SK-N-MC (cell line): ENCODE data around the gene DQX1.

ENCODE experiments used
- EZH2 ChIP-seq: fragments of 200-600 bp; sonication (generic); IDR thresholded peaks from one replicate; pipeline ENCODE4 v1.6.1; 2017; ENCODE audit warnings: antibody characterized with exemption
- POLR2AphosphoS5 ChIP-seq: IDR thresholded peaks from 2 replicates; pipeline ENCODE4 v1.6.1; 2012; ENCODE audit warnings: mild to moderate bottlenecking, low read depth, low read length, borderline replicate concordance

DNA sequence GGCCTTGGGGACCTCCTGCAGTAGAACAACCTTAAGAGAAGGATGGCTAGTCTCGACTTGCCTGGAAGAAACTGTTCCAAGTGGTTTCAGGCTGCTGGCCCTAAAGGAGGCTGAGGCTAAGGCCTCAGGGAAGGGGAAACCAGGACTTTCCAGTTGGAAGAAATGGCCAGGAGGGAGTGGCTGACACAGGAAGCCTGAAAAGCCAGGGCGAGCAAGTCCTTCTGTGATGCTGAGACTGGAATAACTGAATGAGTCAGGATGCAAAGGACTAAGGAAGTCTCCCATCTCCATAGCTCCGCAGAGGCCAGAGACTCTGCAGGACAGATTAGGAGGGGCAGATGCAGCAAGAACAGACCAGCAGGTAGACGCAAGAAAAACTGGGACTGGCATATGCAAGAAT lies 11.1 kb upstream of the DQX1 start:
- TF ChIP-seq EZH2: no peak
- TF ChIP-seq POLR2AphosphoS5: no peak
